MM.1S (cell line): Measurements from ENCODE around the gene COMTD1.

Experiments used
- DNase-seq: peaks from one replicate; pipeline ENCODE4 v3.0.0-alpha.2; 2015
- H2AFZ ChIP-seq: fragments of 300-600 bp; sonication (generic); 2 replicates; pipeline ENCODE4 v1.6.0; 2016; ENCODE audit warnings: antibody characterized with exemption, low read length
- H3F3A ChIP-seq: fragments of 300-600 bp; sonication (generic); 2 replicates; pipeline ENCODE4 v1.6.1; 2016; ENCODE audit warnings: mild to moderate bottlenecking, antibody characterized with exemption, low read length, moderate library complexity, mixed read lengths; ENCODE audit not compliant: insufficient read depth
- H3K27ac ChIP-seq: fragments of 300-600 bp; sonication (generic); 2 replicates; pipeline ENCODE4 v1.5.1; 2016; ENCODE audit warnings: mild to moderate bottlenecking, low read length
- H3K27me3 ChIP-seq: fragments of 300-600 bp; sonication (generic); replicated peaks from 2 replicates; pipeline ENCODE4 v1.6.0; 2016; ENCODE audit warnings: low read length; ENCODE audit not compliant: insufficient read depth
- H3K36me3 ChIP-seq: fragments of 300-600 bp; sonication (generic); replicated peaks from 2 replicates; pipeline ENCODE4 v1.6.1; 2016; ENCODE audit warnings: mild to moderate bottlenecking, low read length, mixed read lengths; ENCODE audit not compliant: insufficient read depth
- H3K4me1 ChIP-seq: fragments of 300-600 bp; sonication (generic); 2 replicates; pipeline ENCODE4 v1.6.1; 2016; ENCODE audit warnings: low read length, mixed read lengths
- H3K4me2 ChIP-seq: fragments of 300-600 bp; sonication (generic); 2 replicates; pipeline ENCODE4 v1.6.0; 2016; ENCODE audit warnings: low read depth, low read length
- H3K4me3 ChIP-seq: fragments of 300-600 bp; sonication (generic); 2 replicates; pipeline ENCODE4 v1.5.1; 2016; ENCODE audit warnings: low read length, mixed read lengths
- H3K79me2 ChIP-seq: fragments of 300-600 bp; sonication (generic); 2 replicates; pipeline ENCODE4 v1.6.1; 2016; ENCODE audit warnings: mixed run types, low read length, mixed read lengths
- H3K9ac ChIP-seq: fragments of 300-600 bp; sonication (generic); 2 replicates; pipeline ENCODE4 v1.6.1; 2016; ENCODE audit warnings: low read length, mixed read lengths
- H3K9me2 ChIP-seq: fragments of 300-600 bp; sonication (generic); replicated peaks from 2 replicates; pipeline ENCODE4 v1.6.1; 2016; ENCODE audit warnings: mild to moderate bottlenecking, low read length, mixed read lengths; ENCODE audit not compliant: insufficient read depth
- H3K9me3 ChIP-seq: fragments of 300-600 bp; sonication (generic); replicated peaks from 2 replicates; pipeline ENCODE4 v1.6.1; 2016; ENCODE audit warnings: mild to moderate bottlenecking, low read length, mixed read lengths; ENCODE audit not compliant: insufficient read depth
- H4K20me1 ChIP-seq: fragments of 300-600 bp; sonication (generic); 2 replicates; pipeline ENCODE4 v1.6.1; 2016; ENCODE audit warnings: mild to moderate bottlenecking, low read length, moderate library complexity, mixed read lengths; ENCODE audit not compliant: insufficient read depth
- EZH2 ChIP-seq: fragments of 300-600 bp; sonication (generic); optimal IDR thresholded peaks from 2 replicates; pipeline ENCODE3; 2017; ENCODE audit warnings: low read depth, mild to moderate bottlenecking, antibody characterized with exemption, low read length, mixed read lengths
- EZH2phosphoT487 ChIP-seq: fragments of 300-600 bp; sonication (generic); IDR thresholded peaks from 2 replicates; pipeline ENCODE4 v1.6.1; 2018; ENCODE audit warnings: antibody characterized with exemption, low read length
- TF ChIP-seq, protein P1 (sequence below): fragments of 300-600 bp; sonication (generic); IDR thresholded peaks from 2 replicates; pipeline ENCODE4 v1.5.1; 2016; ENCODE audit warnings: antibody characterized with exemption, low read length, mixed read lengths

Gene COMTD1

GRCh38 chr10:75187961-75188426 lies 47.8 kb downstream of the COMTD1 start:
- H3F3A ChIP-seq: peaks cover 4% of the 10 kb centered on the region; the same call in 1 of the 2 replicates
- 0 out of 2 replicates have a peak overlapping the region, but pooled peaks have one; percentile 2 for H3K4me3 ChIP-seq
- no peaks in the 10 kb centered on the region for H4K20me1 ChIP-seq
- H3K9me2 ChIP-seq: no peaks in the 10 kb centered on the region
- H3K27ac ChIP-seq: peak overlapping the region; percentile 34; the same call in 1 of the 2 replicates
- DNase-seq: peak; percentile 85
- H3K36me3 ChIP-seq: no peaks in the 10 kb centered on the region
- TF ChIP-seq EZH2phosphoT487: no peak
- TF ChIP-seq, protein P1, sequence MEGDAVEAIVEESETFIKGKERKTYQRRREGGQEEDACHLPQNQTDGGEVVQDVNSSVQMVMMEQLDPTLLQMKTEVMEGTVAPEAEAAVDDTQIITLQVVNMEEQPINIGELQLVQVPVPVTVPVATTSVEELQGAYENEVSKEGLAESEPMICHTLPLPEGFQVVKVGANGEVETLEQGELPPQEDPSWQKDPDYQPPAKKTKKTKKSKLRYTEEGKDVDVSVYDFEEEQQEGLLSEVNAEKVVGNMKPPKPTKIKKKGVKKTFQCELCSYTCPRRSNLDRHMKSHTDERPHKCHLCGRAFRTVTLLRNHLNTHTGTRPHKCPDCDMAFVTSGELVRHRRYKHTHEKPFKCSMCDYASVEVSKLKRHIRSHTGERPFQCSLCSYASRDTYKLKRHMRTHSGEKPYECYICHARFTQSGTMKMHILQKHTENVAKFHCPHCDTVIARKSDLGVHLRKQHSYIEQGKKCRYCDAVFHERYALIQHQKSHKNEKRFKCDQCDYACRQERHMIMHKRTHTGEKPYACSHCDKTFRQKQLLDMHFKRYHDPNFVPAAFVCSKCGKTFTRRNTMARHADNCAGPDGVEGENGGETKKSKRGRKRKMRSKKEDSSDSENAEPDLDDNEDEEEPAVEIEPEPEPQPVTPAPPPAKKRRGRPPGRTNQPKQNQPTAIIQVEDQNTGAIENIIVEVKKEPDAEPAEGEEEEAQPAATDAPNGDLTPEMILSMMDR: peak; percentile 79
- TF ChIP-seq EZH2: no peak
- H3K9me3 ChIP-seq: no peaks in the 10 kb centered on the region
- no peaks in the 10 kb centered on the region for H3K4me1 ChIP-seq
- peak overlapping the region; percentile 59 for H2AFZ ChIP-seq
- H3K79me2 ChIP-seq: no peaks in the 10 kb centered on the region
- no peak overlapping the region; the same call in 1 of the 2 replicates for H3K9ac ChIP-seq
- no peaks in the 10 kb centered on the region for H3K27me3 ChIP-seq
- H3K4me2 ChIP-seq: peak overlapping the region; percentile 64

GRCh38 chr10:75186310-75186709 lies 49.4 kb downstream of the COMTD1 start:
- no peaks in the 10 kb centered on the region for H3K36me3 ChIP-seq
- DNase-seq: no peak
- no peak overlapping the region for H3K4me3 ChIP-seq
- no peaks in the 10 kb centered on the region for H3K27me3 ChIP-seq
- TF ChIP-seq, protein P1: no peak
- TF ChIP-seq EZH2phosphoT487 (no peak), EZH2 (no peak)
- H3K4me2 ChIP-seq: no peak overlapping the region
- no peak overlapping the region for H3K27ac ChIP-seq
- no peaks in the 10 kb centered on the region for H3K9me3 ChIP-seq
- no peaks in the 10 kb centered on the region for H4K20me1 ChIP-seq
- peaks cover 4% of the 10 kb centered on the region; the same call in 1 of the 2 replicates for H3F3A ChIP-seq
- H3K79me2 ChIP-seq: no peaks in the 10 kb centered on the region
- H2AFZ ChIP-seq: no peak overlapping the region
- H3K9ac ChIP-seq: no peak overlapping the region
- no peaks in the 10 kb centered on the region for H3K4me1 ChIP-seq
- H3K9me2 ChIP-seq: no peaks in the 10 kb centered on the region
